ENCODE results near the gene GPC1.

GPC1 gene

DNA sequence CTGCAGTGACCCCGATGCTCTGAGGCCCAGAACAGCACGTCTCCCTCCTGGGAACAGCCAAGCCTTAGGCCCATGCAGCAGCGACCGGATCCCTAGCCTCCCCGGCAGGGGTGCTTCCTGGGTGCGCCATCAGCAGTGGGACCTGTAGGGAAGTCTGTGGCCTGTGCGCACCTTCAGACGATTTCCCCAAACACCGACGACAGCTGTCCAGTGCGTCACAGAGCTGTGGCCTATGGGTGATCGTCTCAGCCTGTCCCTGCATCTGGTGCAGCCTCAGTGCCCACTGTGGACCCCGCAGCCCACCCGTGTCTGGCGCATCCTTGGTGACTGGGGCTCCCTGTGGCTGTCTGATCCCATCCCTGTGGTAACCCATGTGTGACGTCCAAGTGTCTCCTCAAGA is 9.0 kb downstream of the GPC1 start:
- H3K9ac ChIP-seq (ENCODE audit: low read length): no peak overlapping the region
- H2AFZ ChIP-seq (ENCODE audit: low read depth, low read length): no peak overlapping the region
- H3K4me1 ChIP-seq (ENCODE audit: low read length): no peaks in the 10 kb centered on the region
- H3K27ac ChIP-seq (ENCODE audit: low read length): no peak overlapping the region
- no peaks in the 10 kb centered on the region for H3K79me2 ChIP-seq (ENCODE audit: low read length)
- H3K36me3 ChIP-seq (replicated peaks; ENCODE audit: low read depth, low read length): no peaks in the 10 kb centered on the region
- no peaks in the 10 kb centered on the region for H3K9me3 ChIP-seq (ENCODE audit: insufficient read depth, low read length)
- TF ChIP-seq, protein P1, sequence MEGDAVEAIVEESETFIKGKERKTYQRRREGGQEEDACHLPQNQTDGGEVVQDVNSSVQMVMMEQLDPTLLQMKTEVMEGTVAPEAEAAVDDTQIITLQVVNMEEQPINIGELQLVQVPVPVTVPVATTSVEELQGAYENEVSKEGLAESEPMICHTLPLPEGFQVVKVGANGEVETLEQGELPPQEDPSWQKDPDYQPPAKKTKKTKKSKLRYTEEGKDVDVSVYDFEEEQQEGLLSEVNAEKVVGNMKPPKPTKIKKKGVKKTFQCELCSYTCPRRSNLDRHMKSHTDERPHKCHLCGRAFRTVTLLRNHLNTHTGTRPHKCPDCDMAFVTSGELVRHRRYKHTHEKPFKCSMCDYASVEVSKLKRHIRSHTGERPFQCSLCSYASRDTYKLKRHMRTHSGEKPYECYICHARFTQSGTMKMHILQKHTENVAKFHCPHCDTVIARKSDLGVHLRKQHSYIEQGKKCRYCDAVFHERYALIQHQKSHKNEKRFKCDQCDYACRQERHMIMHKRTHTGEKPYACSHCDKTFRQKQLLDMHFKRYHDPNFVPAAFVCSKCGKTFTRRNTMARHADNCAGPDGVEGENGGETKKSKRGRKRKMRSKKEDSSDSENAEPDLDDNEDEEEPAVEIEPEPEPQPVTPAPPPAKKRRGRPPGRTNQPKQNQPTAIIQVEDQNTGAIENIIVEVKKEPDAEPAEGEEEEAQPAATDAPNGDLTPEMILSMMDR (IDR thresholded peaks at IDR 0.05; ENCODE audit: low read depth, low read length): no peak
- TF ChIP-seq EZH2phosphoT487 (IDR thresholded peaks at IDR 0.05; ENCODE audit: low read depth): no peak
- H4K20me1 ChIP-seq (ENCODE audit: insufficient read depth, low read length): no peaks in the 10 kb centered on the region
- H3K27me3 ChIP-seq (ENCODE audit: low read depth, low read length): no peaks in the 10 kb centered on the region
- no peak overlapping the region for H3K4me3 ChIP-seq (ENCODE audit: low read length)
- H3K4me2 ChIP-seq (ENCODE audit: low read length): no peak overlapping the region

DNA sequence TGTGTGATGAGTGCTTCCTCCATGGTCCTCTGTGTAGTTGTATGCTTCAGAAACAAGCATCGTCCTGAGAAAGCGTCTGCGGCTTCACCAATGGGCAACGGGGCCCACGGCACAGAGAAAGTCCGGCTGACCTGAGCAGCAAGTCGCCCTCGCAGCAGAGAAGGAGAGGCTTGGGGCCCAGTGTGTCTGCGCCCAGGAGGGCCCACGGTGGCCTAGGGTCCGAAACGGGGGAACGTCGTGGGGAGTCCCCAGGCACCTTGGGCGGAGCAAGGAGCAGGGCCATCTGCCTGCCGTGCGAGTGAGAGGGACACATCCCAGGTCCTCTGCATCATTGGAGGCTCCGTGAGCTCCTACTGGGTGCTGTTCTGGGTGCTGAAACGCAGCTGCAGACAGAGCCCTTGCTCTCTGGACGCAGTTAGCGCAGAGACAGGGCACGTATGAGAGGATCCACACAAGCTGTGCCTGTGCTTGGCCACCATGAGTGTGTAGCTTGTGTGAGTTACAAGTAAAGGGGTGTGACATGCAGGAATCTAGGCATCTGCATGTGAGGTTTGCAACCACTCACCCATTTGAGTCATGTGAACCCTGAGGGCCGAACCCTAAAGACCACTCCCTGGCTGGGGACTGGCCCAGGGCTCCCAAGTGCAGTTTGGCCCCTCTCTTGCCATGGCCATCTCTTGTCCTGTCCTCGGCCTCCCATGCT is 10.6 kb downstream of the GPC1 start:
- Histone ChIP-seq H3K4me1 (ENCODE audit: low read length) (no peaks in the 10 kb centered on the region), H2AFZ (ENCODE audit: low read depth, low read length) (no peak overlapping the region), H4K20me1 (ENCODE audit: insufficient read depth, low read length) (no peaks in the 10 kb centered on the region), H3K9me3 (ENCODE audit: insufficient read depth, low read length) (no peaks in the 10 kb centered on the region), H3K27me3 (ENCODE audit: low read depth, low read length) (no peaks in the 10 kb centered on the region), H3K36me3 (replicated peaks; ENCODE audit: low read depth, low read length) (no peaks in the 10 kb centered on the region), H3K79me2 (ENCODE audit: low read length) (no peaks in the 10 kb centered on the region), H3K27ac (ENCODE audit: low read length) (no peak overlapping the region), H3K4me2 (ENCODE audit: low read length) (no peak overlapping the region), H3K9ac (ENCODE audit: low read length) (no peak overlapping the region), H3K4me3 (ENCODE audit: low read length) (no peak overlapping the region)
- TF ChIP-seq EZH2phosphoT487 (IDR thresholded peaks at IDR 0.05; ENCODE audit: low read depth): no peak
- TF ChIP-seq, protein P1 (IDR thresholded peaks at IDR 0.05; ENCODE audit: low read depth, low read length): no peak

GRCh38 chr2:240446664-240447175 is 11.3 kb downstream of the GPC1 start:
- H3K79me2 ChIP-seq (ENCODE audit: low read length): no peaks in the 10 kb centered on the region
- no peak overlapping the region for H3K4me2 ChIP-seq (ENCODE audit: low read length)
- H3K27ac ChIP-seq (ENCODE audit: low read length): no peak overlapping the region

GRCh38 chr2:240447331-240447730 is 11.9 kb downstream of the GPC1 start:
- Histone ChIP-seq H3K9me3 (ENCODE audit: insufficient read depth, low read length) (no peaks in the 10 kb centered on the region), H2AFZ (ENCODE audit: low read depth, low read length) (no peak overlapping the region), H3K36me3 (replicated peaks; ENCODE audit: low read depth, low read length) (no peaks in the 10 kb centered on the region), H4K20me1 (ENCODE audit: insufficient read depth, low read length) (no peaks in the 10 kb centered on the region), H3K27me3 (ENCODE audit: low read depth, low read length) (no peaks in the 10 kb centered on the region), H3K9ac (ENCODE audit: low read length) (no peak overlapping the region), H3K4me2 (ENCODE audit: low read length) (no peak overlapping the region), H3K79me2 (ENCODE audit: low read length) (no peaks in the 10 kb centered on the region), H3K27ac (ENCODE audit: low read length) (no peak overlapping the region), H3K4me1 (ENCODE audit: low read length) (no peaks in the 10 kb centered on the region), H3K4me3 (ENCODE audit: low read length) (no peak overlapping the region)
- no peak for TF ChIP-seq EZH2phosphoT487 (IDR thresholded peaks at IDR 0.05; ENCODE audit: low read depth)
- TF ChIP-seq, protein P1 (IDR thresholded peaks at IDR 0.05; ENCODE audit: low read depth, low read length): no peak

More at GRCh38 chr2:240446664-240447175, 11.3 kb downstream of the GPC1 start:
- H2AFZ ChIP-seq (ENCODE audit: low read depth, low read length): no peak overlapping the region
- no peaks in the 10 kb centered on the region for H3K4me1 ChIP-seq (ENCODE audit: low read length)
- no peak overlapping the region for H3K9ac ChIP-seq (ENCODE audit: low read length)
- no peaks in the 10 kb centered on the region for H3K27me3 ChIP-seq (ENCODE audit: low read depth, low read length)
- TF ChIP-seq, protein P1 (IDR thresholded peaks at IDR 0.05; ENCODE audit: low read depth, low read length): no peak
- TF ChIP-seq EZH2phosphoT487 (IDR thresholded peaks at IDR 0.05; ENCODE audit: low read depth): no peak
- H3K9me3 ChIP-seq (ENCODE audit: insufficient read depth, low read length): no peaks in the 10 kb centered on the region
- no peak overlapping the region for H3K4me3 ChIP-seq (ENCODE audit: low read length)
- no peaks in the 10 kb centered on the region for H4K20me1 ChIP-seq (ENCODE audit: insufficient read depth, low read length)
- no peaks in the 10 kb centered on the region for H3K36me3 ChIP-seq (replicated peaks; ENCODE audit: low read depth, low read length)

Data from OCI-LY3 (cell line).